ENCODE results near the gene SF3B6. TPM values are rescaled to one million over a fixed set of nuclear protein-coding genes. Genes with fewer than 3 reads are reported as not detected.

Gene SF3B6, protein sequence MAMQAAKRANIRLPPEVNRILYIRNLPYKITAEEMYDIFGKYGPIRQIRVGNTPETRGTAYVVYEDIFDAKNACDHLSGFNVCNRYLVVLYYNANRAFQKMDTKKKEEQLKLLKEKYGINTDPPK
- total RNA-seq (2021) = 130 and 132 TPM in 2 replicates
- long read RNA-seq, transcript SF3B6-201 (4 exons, 770 nt) = major isoform, 79 of 90 reads
- long read RNA-seq, partial matches to known transcripts = 3 of 90 reads
- long read RNA-seq, other reads (novel, unspliced or antisense) = 5 of 90 reads

DNA sequence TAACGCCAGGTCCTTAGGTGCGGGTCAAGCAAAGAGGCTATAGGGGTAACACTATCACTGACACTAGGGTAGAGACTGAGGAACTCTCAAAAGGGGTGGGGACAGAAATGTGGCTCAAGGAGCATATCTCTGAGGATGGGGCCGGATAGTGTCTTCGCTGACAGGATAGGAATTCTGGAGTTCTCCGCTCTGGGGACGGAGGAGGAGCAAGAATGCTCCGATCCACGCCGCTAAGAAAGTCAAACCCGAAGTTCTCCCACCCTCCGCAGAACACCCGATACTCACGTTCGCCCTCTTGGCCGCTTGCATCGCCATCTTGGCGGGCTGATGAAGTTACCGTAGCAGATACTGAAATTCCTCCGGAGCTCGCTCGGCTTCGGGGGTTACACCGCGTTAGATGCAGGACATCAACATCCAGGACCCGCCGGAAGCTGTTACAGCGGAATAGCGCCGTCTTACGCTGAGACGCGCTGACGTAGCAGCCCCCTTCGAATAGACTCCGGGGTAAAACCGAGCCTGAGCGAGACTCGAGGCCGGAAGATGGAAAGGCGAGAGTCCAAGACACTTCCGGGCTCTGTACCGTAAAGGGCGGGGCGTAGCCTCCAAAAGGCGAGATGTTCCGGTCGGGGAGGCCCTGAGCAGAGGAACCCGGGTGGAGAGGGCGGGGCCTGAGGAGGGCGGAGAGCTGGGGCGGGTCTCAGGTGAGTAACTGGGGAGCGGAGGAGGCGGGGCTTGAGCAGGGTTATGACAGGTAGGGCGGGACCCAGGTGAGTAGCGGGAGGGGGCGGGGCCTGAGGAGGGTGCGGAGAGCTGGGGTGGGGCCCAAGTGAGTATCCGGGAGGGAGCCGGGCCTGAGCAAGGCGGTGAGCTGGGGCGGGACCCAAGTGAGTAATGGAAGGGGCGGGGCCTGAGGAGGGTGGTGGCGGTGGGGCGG lies at the start of gene SF3B6:
TSS of gene SF3B6 (minus strand) at position 412 of the 934 bp plus-strand sequence. CDS start at position 315, 97 bp downstream.
- no peak within 1 kb of the TSS for H3K23ac ChIP-seq (ENCODE audit: insufficient read length, low read depth, low read length)
- Mint-ChIP-seq H3K4me1 (peaks cover 17 to 19% of the 10 kb centered on the region in 2 experiments), H3K27ac (peak within 1 kb of the TSS; percentile 99 to 100 (median 99)), H3K36me3 (ENCODE audit: insufficient read depth in 1 of 3, low read depth in 3 of 3) (peaks cover 15 to 48% (median 45%) of the 10 kb centered on the region in 3 experiments), H3K27me3 (ENCODE audit: low read depth) (no peaks in the 10 kb centered on the region), H3K9me3 (no peaks in the 10 kb centered on the region), H3K4me3 (peak within 1 kb of the TSS; percentile 97 to 99)
- no peaks in the 10 kb centered on the region for H3K9me3 ChIP-seq (ENCODE audit: control insufficient read depth, low read depth, low read length)
- peaks cover 3% of the 10 kb centered on the region; the same call in 1 of the 2 replicates for H3K4me1 ChIP-seq (ENCODE audit: insufficient read depth, low read length)
- peak within 1 kb of the TSS; percentile 88 for H3K27ac ChIP-seq (ENCODE audit: insufficient read length, low read depth, low read length)
- no peak within 1 kb of the TSS for H4K8ac ChIP-seq (replicated peaks; ENCODE audit: insufficient read length, low read depth, low read length)
- H4K5ac ChIP-seq (ENCODE audit: insufficient read length, low read depth, low read length) = peak within 1 kb of the TSS; percentile 45
- H2BK15ac ChIP-seq (ENCODE audit: low read depth, low read length) = no peak within 1 kb of the TSS
- no peaks in the 10 kb centered on the region for H3K27me3 ChIP-seq (ENCODE audit: insufficient read depth, low read length)
- peak; percentile 100 for DNase-seq
- no peaks in the 10 kb centered on the region; the same call in 1 of the 2 replicates for H3K79me2 ChIP-seq (ENCODE audit: insufficient read depth, low read length)
- no peak within 1 kb of the TSS for H2BK5ac ChIP-seq (ENCODE audit: insufficient read length, low read length)
- no peak within 1 kb of the TSS for H2BK20ac ChIP-seq (ENCODE audit: low read depth, low read length, poor library complexity, severe bottlenecking)
- H3K14ac ChIP-seq (ENCODE audit: insufficient read depth, low read length) = peak within 1 kb of the TSS; percentile 73
- no peaks in the 10 kb centered on the region for H4K20me1 ChIP-seq (ENCODE audit: control insufficient read depth, insufficient read depth, insufficient read length)
- H3T11ph ChIP-seq (ENCODE audit: low read length) = no peak within 1 kb of the TSS
- peak within 1 kb of the TSS; percentile 87 for H3K9ac ChIP-seq (ENCODE audit: extremely low read depth, insufficient read length, low read length)
- peaks cover 2% of the 10 kb centered on the region for H3K79me1 ChIP-seq (ENCODE audit: insufficient read depth, low read depth, low read length, poor library complexity, severe bottlenecking)
- TF ChIP-seq, protein P1, sequence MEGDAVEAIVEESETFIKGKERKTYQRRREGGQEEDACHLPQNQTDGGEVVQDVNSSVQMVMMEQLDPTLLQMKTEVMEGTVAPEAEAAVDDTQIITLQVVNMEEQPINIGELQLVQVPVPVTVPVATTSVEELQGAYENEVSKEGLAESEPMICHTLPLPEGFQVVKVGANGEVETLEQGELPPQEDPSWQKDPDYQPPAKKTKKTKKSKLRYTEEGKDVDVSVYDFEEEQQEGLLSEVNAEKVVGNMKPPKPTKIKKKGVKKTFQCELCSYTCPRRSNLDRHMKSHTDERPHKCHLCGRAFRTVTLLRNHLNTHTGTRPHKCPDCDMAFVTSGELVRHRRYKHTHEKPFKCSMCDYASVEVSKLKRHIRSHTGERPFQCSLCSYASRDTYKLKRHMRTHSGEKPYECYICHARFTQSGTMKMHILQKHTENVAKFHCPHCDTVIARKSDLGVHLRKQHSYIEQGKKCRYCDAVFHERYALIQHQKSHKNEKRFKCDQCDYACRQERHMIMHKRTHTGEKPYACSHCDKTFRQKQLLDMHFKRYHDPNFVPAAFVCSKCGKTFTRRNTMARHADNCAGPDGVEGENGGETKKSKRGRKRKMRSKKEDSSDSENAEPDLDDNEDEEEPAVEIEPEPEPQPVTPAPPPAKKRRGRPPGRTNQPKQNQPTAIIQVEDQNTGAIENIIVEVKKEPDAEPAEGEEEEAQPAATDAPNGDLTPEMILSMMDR (conservative IDR thresholded peaks at IDR 0.05) = no peak
- H3K23me2 ChIP-seq (ENCODE audit: insufficient read length, low read depth, low read length, poor library complexity, severe bottlenecking) = peaks cover 11% of the 10 kb centered on the region
- peak within 1 kb of the TSS; percentile 43 for H3K18ac ChIP-seq (ENCODE audit: insufficient read length, low read depth, low read length)
- WGBS (ENCODE audit: extremely low coverage, insufficient read length, low lambda C conversion rate) = no CpG with 5 or more reads among the region's 64 CpGs
- H2AFZ ChIP-seq (ENCODE audit: low read length) = no peak within 1 kb of the TSS
- peak within 1 kb of the TSS; percentile 97 for H3K4me2 ChIP-seq (ENCODE audit: insufficient read depth, insufficient read length, low read length)
- H2BK12ac ChIP-seq (ENCODE audit: insufficient read length, low read depth, low read length) = no peak within 1 kb of the TSS
- H2BK120ac ChIP-seq (ENCODE audit: low read depth, low read length, poor library complexity, severe bottlenecking) = no peak within 1 kb of the TSS
- H3K4ac ChIP-seq (ENCODE audit: low read depth, low read length) = no peak within 1 kb of the TSS
- H4K91ac ChIP-seq (ENCODE audit: insufficient read length, low read depth, low read length) = no peak within 1 kb of the TSS
- H3K56ac ChIP-seq (ENCODE audit: insufficient read length, low read depth, low read length) = no peak within 1 kb of the TSS
- H2AK5ac ChIP-seq (ENCODE audit: insufficient read length, low read length) = no peak within 1 kb of the TSS
